ENCODE results near the gene XIRP1.

XIRP1 gene

GRCh38 chr3:39191773-39192172, 622 bp downstream of the XIRP1 start:
- DNase-seq (ENCODE audit: low read depth) = no peak
- no peak overlapping the region for H3K4me3 ChIP-seq (ENCODE audit: low read depth, low read length)
- no peak for TF ChIP-seq CTCF (IDR thresholded peaks at IDR 0.05; ENCODE audit: control insufficient read depth, extremely low read depth, insufficient read depth)

GRCh38 chr3:39191111-39191510, 1.3 kb downstream of the XIRP1 start:
- DNase-seq (ENCODE audit: low read depth) = no peak
- H3K4me3 ChIP-seq (ENCODE audit: low read depth, low read length) = no peak overlapping the region

DNA sequence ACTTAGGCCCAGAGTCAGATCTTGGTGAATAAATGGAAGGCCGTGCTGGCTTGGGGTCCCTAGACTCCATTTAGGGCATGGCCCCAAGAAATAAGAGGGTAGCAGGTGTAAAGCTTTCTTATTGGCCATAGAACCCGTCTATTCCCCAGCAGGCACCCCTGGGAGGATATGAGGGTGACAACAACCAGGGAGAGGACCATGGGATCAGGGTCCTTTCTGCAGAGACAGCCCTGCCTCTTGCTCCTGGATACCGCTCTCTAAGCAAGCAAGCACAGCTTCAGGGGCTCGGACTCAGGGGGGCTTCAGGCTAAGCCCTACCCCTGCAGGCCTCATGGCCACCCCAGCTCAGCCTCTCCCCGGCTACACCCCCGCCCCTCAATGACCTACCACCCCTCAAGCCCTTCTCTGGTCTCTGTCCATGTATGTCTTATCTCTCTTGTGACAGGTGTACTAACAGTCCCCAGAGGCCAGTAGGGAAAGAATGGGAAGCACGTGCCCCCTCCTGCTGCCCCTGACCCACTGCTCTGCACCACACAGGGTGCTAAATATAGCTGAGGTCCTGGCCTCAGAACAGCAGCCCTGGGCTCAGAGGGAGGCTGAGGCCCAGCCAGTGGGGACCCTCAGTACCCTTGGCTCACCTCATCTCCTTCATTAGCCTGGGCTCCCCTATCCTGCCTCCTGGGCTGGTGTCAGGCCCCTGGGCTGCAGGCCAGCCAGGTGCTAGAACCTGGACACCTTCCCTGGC, 1.9 kb downstream of the XIRP1 start:
- no peak for DNase-seq (ENCODE audit: low read depth)
- no peak overlapping the region for H3K4me3 ChIP-seq (ENCODE audit: low read depth, low read length)
- TF ChIP-seq CTCF (IDR thresholded peaks at IDR 0.05; ENCODE audit: control insufficient read depth, extremely low read depth, insufficient read depth) = no peak

More at GRCh38 chr3:39191111-39191510, 1.3 kb downstream of the XIRP1 start:
- TF ChIP-seq CTCF (IDR thresholded peaks at IDR 0.05; ENCODE audit: control insufficient read depth, extremely low read depth, insufficient read depth) = no peak

DNA sequence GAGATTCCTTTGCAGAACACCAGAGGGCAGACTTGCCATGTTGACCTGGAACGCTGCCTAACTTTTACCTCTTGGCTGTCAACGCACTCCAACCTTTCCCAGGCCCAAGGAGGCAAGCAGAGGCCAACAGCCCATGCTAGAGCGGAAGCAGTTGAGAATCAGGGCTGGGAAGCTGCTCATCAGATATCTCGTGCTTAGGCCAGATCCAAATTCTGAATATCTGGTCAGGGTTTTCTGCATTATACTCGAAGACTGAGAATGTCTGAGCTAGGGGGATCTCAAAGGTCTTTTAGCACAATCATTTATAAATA, 2.5 kb downstream of the XIRP1 start:
- H3K4me3 ChIP-seq (ENCODE audit: low read depth, low read length) = no peak overlapping the region
- DNase-seq (ENCODE audit: low read depth) = peak; percentile 84
- TF ChIP-seq CTCF (IDR thresholded peaks at IDR 0.05; ENCODE audit: control insufficient read depth, extremely low read depth, insufficient read depth) = peak; percentile 81

DNA sequence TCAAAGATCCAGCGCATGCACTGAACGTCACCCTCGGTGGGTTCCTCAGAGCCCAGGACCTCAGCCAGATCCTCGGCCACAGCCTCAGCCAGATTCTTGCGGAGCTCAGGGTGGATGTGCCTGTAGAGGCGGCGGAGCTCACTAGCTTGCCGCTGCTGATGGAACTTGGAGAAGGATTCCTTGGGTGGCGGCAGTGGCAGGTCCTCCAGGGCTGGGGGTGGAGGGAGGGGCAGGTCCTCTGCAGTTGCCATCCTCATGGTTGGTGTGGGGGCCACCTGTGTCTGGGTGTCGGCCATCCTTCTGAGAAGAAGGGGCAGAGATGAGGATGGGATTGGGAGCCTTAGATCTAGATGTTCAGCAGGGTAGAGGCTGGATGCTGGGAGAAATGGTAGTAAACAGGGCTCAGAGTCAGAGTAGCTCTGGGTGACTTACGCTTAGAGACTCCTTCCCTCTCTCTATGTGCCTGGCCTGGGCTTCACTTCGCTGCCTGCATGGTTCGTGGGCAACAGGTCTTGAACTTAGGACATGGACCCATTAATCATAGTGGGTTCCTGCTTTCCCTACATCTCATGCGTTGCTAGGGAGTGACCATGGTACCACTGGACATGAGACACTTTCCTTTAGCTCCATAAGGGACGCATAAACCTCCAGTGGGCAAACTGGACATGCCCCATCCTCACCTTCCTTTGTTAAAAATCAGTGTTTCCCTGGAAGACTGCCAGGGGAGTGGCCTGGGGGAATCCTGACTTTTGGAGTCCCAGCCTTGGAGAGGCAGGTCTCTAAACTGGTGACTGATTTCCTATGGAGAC, 3.0 kb downstream of the XIRP1 start:
- TF ChIP-seq CTCF (IDR thresholded peaks at IDR 0.05; ENCODE audit: control insufficient read depth, extremely low read depth, insufficient read depth) = no peak
- no peak overlapping the region for H3K4me3 ChIP-seq (ENCODE audit: low read depth, low read length)
- no peak for DNase-seq (ENCODE audit: low read depth)

DNA sequence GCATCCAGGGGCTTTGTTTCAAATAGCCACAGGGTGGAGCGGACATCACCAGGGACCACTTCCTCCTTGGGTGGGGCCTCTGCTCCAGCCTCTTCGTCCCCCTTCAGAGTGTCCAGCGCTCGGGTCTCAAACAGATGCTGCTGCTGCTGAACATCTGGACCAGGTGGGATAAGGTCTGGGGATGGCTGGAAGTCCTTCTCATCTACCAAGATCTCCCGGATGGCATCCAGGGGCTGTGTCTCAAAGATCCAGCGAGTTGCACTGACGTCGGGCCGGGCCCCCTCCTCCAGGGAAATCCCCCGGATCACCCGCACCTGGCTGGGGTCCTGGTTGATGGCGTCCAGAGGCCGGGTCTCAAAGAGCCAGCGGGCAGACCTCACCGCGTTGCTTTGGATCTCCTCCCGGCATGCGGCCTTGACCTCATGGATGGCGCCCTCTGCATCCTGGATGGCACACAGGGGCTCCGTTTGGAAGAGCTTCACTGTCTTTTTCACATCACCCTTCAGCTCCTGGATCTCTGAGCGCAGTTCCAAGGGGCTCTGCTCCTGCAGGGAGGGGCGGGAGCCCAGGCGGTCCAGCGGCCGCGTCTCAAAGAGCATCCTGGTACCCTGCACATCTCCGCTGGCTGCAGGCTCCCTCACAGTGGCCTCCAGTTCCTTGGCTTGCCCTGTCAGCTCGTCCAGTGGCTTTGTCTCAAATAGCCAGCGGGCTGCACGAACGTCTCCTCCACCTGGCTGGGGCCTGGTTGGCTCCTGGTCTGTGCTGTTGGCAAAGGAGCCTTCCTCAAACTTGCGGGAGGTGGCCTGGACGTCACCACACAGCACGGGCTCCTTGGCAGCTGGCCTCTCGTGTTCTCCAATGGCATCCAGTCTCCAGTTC, 3.9 kb downstream of the XIRP1 start:
- H3K4me3 ChIP-seq (ENCODE audit: low read depth, low read length) = no peak overlapping the region
- no peak for TF ChIP-seq CTCF (IDR thresholded peaks at IDR 0.05; ENCODE audit: control insufficient read depth, extremely low read depth, insufficient read depth)
- no peak for DNase-seq (ENCODE audit: low read depth)
